IMR-90 (cell line): ENCODE data around the gene GNG7. TPM values are rescaled to one million over a fixed set of nuclear protein-coding genes. Genes with fewer than 3 reads are reported as not detected.

ENCODE experiments used
- ATAC-seq: fragments of 200-7000 bp; cut with Tn5 transposase; 2 replicates; pipeline ENCODE4 v1.9.1; 2020; ENCODE audit warnings: low read depth, mild to moderate bottlenecking, moderate library complexity
- BruUV-seq: library from RNA; stranded (reverse); fragments of 400-500 nt; replicated peaks from 2 replicates; lab custom pipeline; 2021; lab: Mats Ljungman, UMichigan
- CTCF ChIA-PET: fragments of 300-600 bp; formaldehyde crosslinking; extraction: SDS; loops from one replicate; lab custom pipeline; 2021; ENCODE audit warnings: antibody characterized with exemption; lab: Yijun Ruan, JAX
- POLR2A ChIA-PET: fragments of 300-600 bp; sonication (Branson Sonifier 250); formaldehyde crosslinking; loops from one replicate; lab custom pipeline; 2022; ENCODE audit warnings: antibody characterized with exemption; ENCODE audit not compliant: unreplicated experiment; lab: Charles Lee
- DNase-seq: peaks from one replicate; pipeline ENCODE4 v3.0.0; 2013
- H2AFZ ChIP-seq: replicated peaks from 2 replicates; pipeline ENCODE3; 2013; ENCODE audit warnings: low read length, mild to moderate bottlenecking; ENCODE audit not compliant: poor library complexity
- H2AK5ac ChIP-seq: 2 replicates; pipeline ENCODE4 v1.6.1; 2013; ENCODE audit warnings: low read depth, low read length, inconsistent platforms
- H2AK9ac ChIP-seq: replicated peaks from 2 replicates; pipeline ENCODE3; 2013; ENCODE audit warnings: mild to moderate bottlenecking, low read depth, low read length, moderate library complexity; ENCODE audit not compliant: poor library complexity
- H2BK120ac ChIP-seq: 2 replicates; pipeline ENCODE4 v1.6.1; 2013; ENCODE audit warnings: low read depth, low read length, inconsistent platforms
- H2BK15ac ChIP-seq: 3 replicates; pipeline ENCODE4 v1.6.1; 2013; ENCODE audit warnings: low read depth, low read length, inconsistent platforms
- H2BK20ac ChIP-seq: 2 replicates; pipeline ENCODE4 v1.6.1; 2013; ENCODE audit warnings: low read depth, mild to moderate bottlenecking, inconsistent platforms, low read length, moderate library complexity
- H2BK5ac ChIP-seq: 2 replicates; pipeline ENCODE4 v1.6.1; 2013; ENCODE audit warnings: mild to moderate bottlenecking, low read depth, low read length, inconsistent platforms; ENCODE audit not compliant: poor library complexity, severe bottlenecking
- H3K14ac ChIP-seq: replicated peaks from 2 replicates; pipeline ENCODE4 v1.6.1; 2013; ENCODE audit warnings: low read depth, low read length, inconsistent platforms
- H3K18ac ChIP-seq: 2 replicates; pipeline ENCODE4 v1.6.1; 2013; ENCODE audit warnings: low read depth, low read length, control low read depth
- H3K23ac ChIP-seq: 2 replicates; pipeline ENCODE4 v1.6.1; 2013; ENCODE audit warnings: low read depth, low read length, inconsistent platforms
- H3K27ac ChIP-seq: 2 replicates; pipeline ENCODE4 v1.5.1; 2013; ENCODE audit warnings: mild to moderate bottlenecking, control low read depth, low read length; ENCODE audit not compliant: insufficient read depth
- H3K27me3 ChIP-seq: 2 replicates; pipeline ENCODE4 v1.6.1; 2013; ENCODE audit warnings: low read length; ENCODE audit not compliant: control insufficient read depth, insufficient read depth
- H3K36me3 ChIP-seq: 2 replicates; pipeline ENCODE4 v1.6.1; 2013; ENCODE audit warnings: low read length, mixed read lengths; ENCODE audit not compliant: control insufficient read depth, insufficient read depth
- H3K4ac ChIP-seq: 2 replicates; pipeline ENCODE4 v1.6.1; 2013; ENCODE audit warnings: low read depth, low read length, inconsistent platforms
- H3K4me1 ChIP-seq: 2 replicates; pipeline ENCODE4 v1.6.1; 2013; ENCODE audit warnings: low read length, mixed read lengths; ENCODE audit not compliant: control insufficient read depth, insufficient read depth
- H3K4me2 ChIP-seq: 2 replicates; pipeline ENCODE4 v1.6.1; 2013; ENCODE audit warnings: low read depth, mild to moderate bottlenecking, control low read depth, low read length, moderate library complexity
- H3K4me3 ChIP-seq: 2 replicates; pipeline ENCODE4 v1.5.1; 2013; ENCODE audit warnings: low read depth, mild to moderate bottlenecking, control low read depth, low read length, moderate library complexity; ENCODE audit not compliant: insufficient read depth
- H3K56ac ChIP-seq: 2 replicates; pipeline ENCODE4 v1.6.1; 2013; ENCODE audit warnings: low read length, inconsistent platforms; ENCODE audit not compliant: insufficient read depth; ENCODE audit errors: extremely low read depth
- H3K79me1 ChIP-seq, 2 experiments: 2 replicates each; pipeline ENCODE4 v1.6.1; 2013; ENCODE audit warnings: low read length in 2 of 2, inconsistent platforms in 1 of 2, low read depth in 1 of 2
- H3K9ac ChIP-seq: 2 replicates; pipeline ENCODE4 v1.6.1; 2013; ENCODE audit warnings: low read depth, low read length, control low read depth
- H3K9me1 ChIP-seq: 2 replicates; pipeline ENCODE4 v1.6.1; 2013; ENCODE audit warnings: low read length, inconsistent platforms; ENCODE audit not compliant: insufficient read depth
- H3K9me3 ChIP-seq: 2 replicates; pipeline ENCODE4 v1.6.1; 2013; ENCODE audit warnings: low read length; ENCODE audit not compliant: control insufficient read depth, insufficient read depth
- H4K20me1 ChIP-seq: 2 replicates; pipeline ENCODE4 v1.6.1; 2013; ENCODE audit warnings: low read length, inconsistent platforms; ENCODE audit not compliant: insufficient read depth
- H4K5ac ChIP-seq: 2 replicates; pipeline ENCODE4 v1.6.1; 2013; ENCODE audit warnings: mild to moderate bottlenecking, low read depth, low read length, control low read depth
- H4K8ac ChIP-seq, 2 experiments: 2 replicates each; pipeline ENCODE4 v1.6.1; 2013; ENCODE audit warnings: low read depth in 2 of 2, low read length in 2 of 2, control low read depth in 1 of 2, inconsistent platforms in 1 of 2
- H4K91ac ChIP-seq: 2 replicates; pipeline ENCODE4 v1.6.1; 2013; ENCODE audit warnings: low read depth, low read length, inconsistent platforms; ENCODE audit not compliant: insufficient read depth
- FOS ChIP-seq: fragments of 150-350 bp; IDR thresholded peaks from 2 replicates; pipeline ENCODE4 v1.6.1; 2016; ENCODE audit warnings: low read depth, low read length
- MAFK ChIP-seq: IDR thresholded peaks from 2 replicates; pipeline ENCODE4 v1.6.1; 2012; ENCODE audit warnings: low read depth, low read length, improper control_type of control experiment
- POLR2A ChIP-seq: IDR thresholded peaks from 2 replicates; pipeline ENCODE4 v1.6.1; 2012; ENCODE audit warnings: mild to moderate bottlenecking, low read depth, low read length
- RAD21 ChIP-seq: IDR thresholded peaks from 2 replicates; pipeline ENCODE4 v1.6.1; 2012; ENCODE audit warnings: low read length, improper control_type of control experiment
- WGBS, 2 experiments: methylation state at CpG; one replicate each; pipeline versions ENCODE4 v1.1.5 to v1.1.7; 2013; ENCODE audit warnings: missing lambda C conversion rate in 2 of 2; ENCODE audit not compliant: insufficient read length in 1 of 2; ENCODE audit errors: extremely low coverage in 2 of 2; 5-methylcytosine and 5-hydroxymethylcytosine counted together
- dilution Hi-C: fragments of 300-500 bp; cut with HindIII; formaldehyde crosslinking; loops from one replicate; pipeline ENCODE4 v1.14.3; 2018; ENCODE audit warnings: low sequenced_read_pairs; ENCODE audit not compliant: unreplicated experiment
- in situ Hi-C: fragments of 300-500 bp; cut with MboI; formaldehyde crosslinking; loops from 3 replicates; pipeline ENCODE4 v1.14.3; 2019; ENCODE audit warnings: low sequenced_read_pairs, inconsistent platforms, mixed read lengths
- intact Hi-C: fragments of 100-400 bp; cut with micrococcal nuclease; formaldehyde crosslinking; loops from 2 replicates; pipeline ENCODE4 v1.10.0; 2022
- polyA plus RNA-seq, 3 experiments: library from polyadenylated mRNA; depleted of rRNA; stranded (reverse); fragments of >200 nt; gene quantifications; 2 replicates each; pipeline ENCODE4 v1.2.3, GENCODE V29; 2012; ENCODE audit warnings: low replicate concordance in 1 of 3
- total RNA-seq: library from RNA; depleted of rRNA; stranded (reverse); fragments of >200 nt; gene quantifications from 2 replicates; pipeline ENCODE4 v1.2.3, GENCODE V29; 2012

Gene GNG7
- total and polyA plus RNA-seq, 2 of the 4 experiments (the other 2 are of a cell fraction) = under 0.01 to 0.21 TPM

DNA sequence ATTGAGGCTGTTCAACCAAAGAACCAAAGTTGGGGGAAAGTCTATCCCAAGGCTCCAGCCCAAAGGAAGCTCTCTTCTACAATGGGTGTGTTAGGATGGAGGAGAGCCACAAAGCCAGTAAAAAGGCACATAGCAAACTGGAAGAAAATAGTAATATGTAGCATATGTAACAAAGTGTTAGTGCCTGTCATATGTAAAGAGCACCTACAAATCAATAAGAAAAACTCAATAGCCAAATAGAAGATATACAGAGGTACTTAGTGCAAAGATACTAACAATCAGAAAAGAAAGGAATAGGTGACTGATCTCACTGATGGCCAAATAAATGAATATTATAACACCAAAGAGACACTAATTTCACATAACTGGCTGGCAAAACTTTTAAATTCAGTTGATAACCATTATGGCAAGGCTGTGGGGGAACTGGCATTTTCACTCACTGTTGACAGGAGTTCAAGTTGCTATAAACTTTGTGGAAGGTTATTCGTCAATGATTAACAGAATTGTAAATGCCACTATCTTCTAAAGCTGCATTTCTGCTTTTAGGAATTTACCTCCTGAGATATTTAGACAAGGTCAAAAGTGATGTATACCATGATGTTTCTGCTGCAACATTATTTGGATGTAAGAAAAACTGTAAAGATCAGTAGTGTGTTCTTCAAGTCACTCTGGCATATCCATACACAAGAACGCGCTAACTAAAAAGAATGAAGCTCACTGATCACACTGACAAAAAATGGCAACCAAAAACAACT, 110.8 kb downstream of the GNG7 start:
- BruUV-seq = no TSS peak
- Histone ChIP-seq H3K27ac (no peak overlapping the region), H3K4me2 (no peak overlapping the region), H2BK20ac (no peak overlapping the region), H3K9me3 (no peaks in the 10 kb centered on the region; the same call in 1 of the 2 replicates), H2BK15ac (no peak overlapping the region), H3K23ac (no peak overlapping the region), H2AFZ (no peak overlapping the region), H4K91ac (no peak overlapping the region), H3K27me3 (peaks cover 13% of the 10 kb centered on the region), H3K18ac (no peak overlapping the region), H3K4ac (no peak overlapping the region), H4K8ac (no peak overlapping the region), H3K79me1 (no peaks in the 10 kb centered on the region), H3K14ac (no peak overlapping the region), H2BK5ac (no peak overlapping the region), H3K9me1 (peaks cover 3% of the 10 kb centered on the region; the same call in 1 of the 2 replicates), H3K36me3 (no peaks in the 10 kb centered on the region), H2BK120ac (no peak overlapping the region), H2AK9ac (no peak overlapping the region), H3K4me1 (peaks cover 5% of the 10 kb centered on the region; the same call in 1 of the 2 replicates), H3K56ac (no peak overlapping the region), H3K4me3 (no peak overlapping the region), H3K9ac (no peak overlapping the region), H4K20me1 (no peaks in the 10 kb centered on the region), H4K5ac (no peak overlapping the region), H2AK5ac (no peak overlapping the region)
- intact Hi-C loops = no loop called here
- ChIA-PET CTCF (interaction anchor here (0.6 kb wide), 1 partner anchor 314 kb away, joined by 3 read pairs; no protein-coding TSS in a partner anchor), POLR2A (no interaction called here)
- DNase-seq = no peak
- in situ Hi-C loops = no loop called here
- dilution Hi-C loops = no loop called here
- no peak for ATAC-seq
- TF ChIP-seq POLR2A (no peak), MAFK (no peak), RAD21 (no peak), FOS (no peak)
- no CpG with 5 or more reads among the region's 3 CpGs for WGBS, 2 experiments
